D721Med (cell line): Measurements from ENCODE around the gene OR2M4.

ENCODE experiments used
- DNase-seq: peaks from one replicate; pipeline ENCODE4 v3.0.0; 2011; ENCODE audit warnings: low spot score; ENCODE audit not compliant: insufficient read length
- FAIRE-seq: peaks from 2 replicates; lab custom pipeline; 2011; peaks lifted over from hg19 to GRCh38; lab: Jason Lieb, UNC
- CTCF ChIP-seq: IDR thresholded peaks from 2 replicates; pipeline ENCODE4 v1.5.1; 2012; ENCODE audit warnings: mild to moderate bottlenecking, control low read depth; ENCODE audit not compliant: insufficient read depth; ENCODE audit errors: missing control alignments

Gene OR2M4

GRCh38 chr1:248288391-248288790, 57.2 kb downstream of the OR2M4 start:
- TF ChIP-seq CTCF: no peak
- FAIRE-seq (no peak), DNase-seq (no peak)
